Liver (tissue), 3 donors: ENCODE data around the gene MED19.

Source experiments
- ATF3 ChIP-seq: IDR thresholded peaks from 2 replicates; pipeline ENCODE4 v1.6.1; 2016; ENCODE audit warnings: antibody characterized with exemption
- CTCF ChIP-seq: fragments of 150-350 bp; IDR thresholded peaks from 2 replicates; pipeline ENCODE4 v1.5.1; 2017; ENCODE audit warnings: improper control_type of control experiment, low read depth, low read length; ENCODE audit not compliant: missing input control
- EGR1 ChIP-seq, 2 donors: IDR thresholded peaks; 2 replicates each; pipeline ENCODE4 v1.6.1; 2016 to 2018; ENCODE audit warnings: antibody characterized with exemption in 2 of 2, low read depth in 2 of 2
- GABPA ChIP-seq, 2 donors: IDR thresholded peaks in 1 of 2; conservative IDR thresholded peaks in 1 of 2; 2 replicates each; pipeline ENCODE4 v1.6.1; 2016; ENCODE audit warnings: antibody characterized with exemption in 2 of 2, mild to moderate bottlenecking in 1 of 2, moderate library complexity in 1 of 2
- JUND ChIP-seq, 2 donors: IDR thresholded peaks; 2 replicates each; pipeline ENCODE4 v1.6.1; 2016; ENCODE audit warnings: antibody characterized with exemption in 2 of 2
- RAD21 ChIP-seq, 2 donors: IDR thresholded peaks; 2 replicates each; pipeline ENCODE4 v1.6.1; 2016; ENCODE audit warnings: antibody characterized with exemption in 2 of 2, mild to moderate bottlenecking in 2 of 2
- RXRA ChIP-seq, 2 donors: IDR thresholded peaks; 2 replicates each; pipeline ENCODE4 v1.6.1; 2017 to 2018; ENCODE audit warnings: antibody characterized with exemption in 2 of 2, mild to moderate bottlenecking in 1 of 2
- SP1 ChIP-seq: IDR thresholded peaks from 2 replicates; pipeline ENCODE4 v1.6.1; 2018; ENCODE audit warnings: antibody characterized with exemption, mild to moderate bottlenecking
- TAF1 ChIP-seq: conservative IDR thresholded peaks from 2 replicates; pipeline ENCODE4 v1.6.1; 2016; ENCODE audit warnings: antibody characterized with exemption, mild to moderate bottlenecking
- YY1 ChIP-seq: IDR thresholded peaks from 2 replicates; pipeline ENCODE4 v1.6.1; 2016; ENCODE audit warnings: antibody characterized with exemption, mild to moderate bottlenecking
- TF ChIP-seq, protein P1 (sequence below): IDR thresholded peaks from 2 replicates; pipeline ENCODE4 v1.6.1; 2016; ENCODE audit warnings: antibody characterized with exemption
- TF ChIP-seq, protein P2 (sequence below): IDR thresholded peaks from 2 replicates; pipeline ENCODE4 v1.6.1; 2016; ENCODE audit warnings: antibody characterized with exemption, mild to moderate bottlenecking
- donor health status: healthy.
- donor health status: healthy.

DNA sequence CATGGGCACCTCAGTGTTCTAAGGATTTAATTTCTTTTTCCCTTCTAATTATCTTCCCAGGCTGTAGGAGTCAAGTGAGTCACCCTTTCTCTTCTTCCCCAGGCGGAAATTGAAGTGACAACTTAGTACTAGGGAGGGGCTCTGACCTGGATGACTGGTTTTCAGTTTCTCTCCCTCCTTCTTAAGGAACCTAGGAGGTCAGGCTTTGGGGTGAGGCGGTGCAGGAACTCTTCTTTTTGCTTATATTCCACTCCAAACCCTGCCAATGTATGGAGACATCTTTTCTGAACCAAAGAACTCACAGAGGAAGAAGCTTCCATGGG lies 31.5 kb downstream of the MED19 start:
- TF ChIP-seq, protein P1, sequence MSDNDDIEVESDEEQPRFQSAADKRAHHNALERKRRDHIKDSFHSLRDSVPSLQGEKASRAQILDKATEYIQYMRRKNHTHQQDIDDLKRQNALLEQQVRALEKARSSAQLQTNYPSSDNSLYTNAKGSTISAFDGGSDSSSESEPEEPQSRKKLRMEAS: no peak
- TF ChIP-seq JUND (IDR thresholded peaks at IDR 0.05) (no peak), GABPA (IDR thresholded peaks at IDR 0.05 in 1 of 2, conservative IDR thresholded peaks at IDR 0.05 in 1 of 2) (no peak), CTCF (no peak), ATF3 (no peak), EGR1 (IDR thresholded peaks at IDR 0.05; ENCODE audit: low read depth in 2 of 2) (no peak), RXRA (IDR thresholded peaks at IDR 0.05) (no peak), SP1 (no peak), TAF1 (no peak), YY1 (no peak), RAD21 (IDR thresholded peaks at IDR 0.05) (no peak)
- TF ChIP-seq, protein P2, sequence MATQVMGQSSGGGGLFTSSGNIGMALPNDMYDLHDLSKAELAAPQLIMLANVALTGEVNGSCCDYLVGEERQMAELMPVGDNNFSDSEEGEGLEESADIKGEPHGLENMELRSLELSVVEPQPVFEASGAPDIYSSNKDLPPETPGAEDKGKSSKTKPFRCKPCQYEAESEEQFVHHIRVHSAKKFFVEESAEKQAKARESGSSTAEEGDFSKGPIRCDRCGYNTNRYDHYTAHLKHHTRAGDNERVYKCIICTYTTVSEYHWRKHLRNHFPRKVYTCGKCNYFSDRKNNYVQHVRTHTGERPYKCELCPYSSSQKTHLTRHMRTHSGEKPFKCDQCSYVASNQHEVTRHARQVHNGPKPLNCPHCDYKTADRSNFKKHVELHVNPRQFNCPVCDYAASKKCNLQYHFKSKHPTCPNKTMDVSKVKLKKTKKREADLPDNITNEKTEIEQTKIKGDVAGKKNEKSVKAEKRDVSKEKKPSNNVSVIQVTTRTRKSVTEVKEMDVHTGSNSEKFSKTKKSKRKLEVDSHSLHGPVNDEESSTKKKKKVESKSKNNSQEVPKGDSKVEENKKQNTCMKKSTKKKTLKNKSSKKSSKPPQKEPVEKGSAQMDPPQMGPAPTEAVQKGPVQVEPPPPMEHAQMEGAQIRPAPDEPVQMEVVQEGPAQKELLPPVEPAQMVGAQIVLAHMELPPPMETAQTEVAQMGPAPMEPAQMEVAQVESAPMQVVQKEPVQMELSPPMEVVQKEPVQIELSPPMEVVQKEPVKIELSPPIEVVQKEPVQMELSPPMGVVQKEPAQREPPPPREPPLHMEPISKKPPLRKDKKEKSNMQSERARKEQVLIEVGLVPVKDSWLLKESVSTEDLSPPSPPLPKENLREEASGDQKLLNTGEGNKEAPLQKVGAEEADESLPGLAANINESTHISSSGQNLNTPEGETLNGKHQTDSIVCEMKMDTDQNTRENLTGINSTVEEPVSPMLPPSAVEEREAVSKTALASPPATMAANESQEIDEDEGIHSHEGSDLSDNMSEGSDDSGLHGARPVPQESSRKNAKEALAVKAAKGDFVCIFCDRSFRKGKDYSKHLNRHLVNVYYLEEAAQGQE: no peak
